ENCODE data around the gene SH2D3C.

- no peak for TF ChIP-seq CTCF (IDR thresholded peaks at IDR 0.05; ENCODE audit: low read length)
- TF ChIP-seq EZH2 (optimal IDR thresholded peaks at IDR 0.05; ENCODE audit: low read depth, low read length), result no peak
- TF ChIP-seq EZH2phosphoT487 (IDR thresholded peaks at IDR 0.05; ENCODE audit: low read length), result no peak
Observed at GRCh38 chr9:127803507-127804352, 25.3 kb upstream of the SH2D3C start.
